ENCODE results near the gene PANK2. TPM values are rescaled to one million over a fixed set of nuclear protein-coding genes. Genes with fewer than 3 reads are reported as not detected.

PANK2 gene
- total RNA-seq, 2 experiments from 2014 or later = 49.0 to 51.1 TPM

- Mint-ChIP-seq H3K27ac (peak overlapping the region; percentile 51), H3K4me3 (no peak overlapping the region), H3K4me1 (ENCODE audit: low read depth) (peaks cover 38% of the 10 kb centered on the region), H3K27me3 (no peaks in the 10 kb centered on the region), H3K36me3 (ENCODE audit: low read depth) (peaks cover 77% of the 10 kb centered on the region), H3K9me3 (no peaks in the 10 kb centered on the region)
- no peak for DNase-seq
- TF ChIP-seq CTCF (IDR thresholded peaks at IDR 0.05) = no peak
- Histone ChIP-seq H3K27ac (ENCODE audit: low read depth in 1 of 2, low read length in 2 of 2) (no peak overlapping the region), H3K4me3 (ENCODE audit: low read length) (no peak overlapping the region), H3K36me3 (ENCODE audit: insufficient read depth, low read length) (peaks cover 65% of the 10 kb centered on the region), H3K27me3 (ENCODE audit: control insufficient read depth in 1 of 2, insufficient read depth in 2 of 2, low read length in 2 of 2) (no peaks in the 10 kb centered on the region), H3K9me3 (ENCODE audit: control insufficient read depth in 1 of 2, insufficient read depth in 1 of 2, low read length in 2 of 2) (no peaks in the 10 kb centered on the region), H3K4me1 (ENCODE audit: insufficient read depth, low read length) (peaks cover 23% of the 10 kb centered on the region)
- ATAC-seq (ENCODE audit: poor library complexity) = no peak
- intact Hi-C loops (cut with DNase I, micrococcal nuclease) = loop anchor here in 1 of 2 experiments (10.0 kb wide), 1 partner anchor 75 kb away; no protein-coding TSS in a partner anchor
- CTCF ChIA-PET = interaction anchor here (0.6 to 1.3 kb wide), 2 partner anchors 87 to 175 kb away, joined by 3 to 5 read pairs; no protein-coding TSS in a partner anchor
- POLR2A ChIA-PET = no interaction called here
Measured at GRCh38 chr20:3909952-3910366, 20.8 kb downstream of the PANK2 start.

- TF ChIP-seq CTCF (IDR thresholded peaks at IDR 0.05) = no peak
- Histone ChIP-seq H3K9me3 (ENCODE audit: control insufficient read depth in 1 of 2, insufficient read depth in 1 of 2, low read length in 2 of 2) (no peaks in the 10 kb centered on the region), H3K4me1 (ENCODE audit: insufficient read depth, low read length) (peaks cover 17% of the 10 kb centered on the region), H3K27ac (ENCODE audit: low read depth in 1 of 2, low read length in 2 of 2) (no peak overlapping the region), H3K27me3 (ENCODE audit: control insufficient read depth in 1 of 2, insufficient read depth in 2 of 2, low read length in 2 of 2) (no peaks in the 10 kb centered on the region), H3K36me3 (ENCODE audit: insufficient read depth, low read length) (peaks cover 71% of the 10 kb centered on the region), H3K4me3 (ENCODE audit: low read length) (no peak overlapping the region)
- POLR2A ChIA-PET = no interaction called here
- CTCF ChIA-PET = no interaction called here
- Mint-ChIP-seq H3K27me3 (no peaks in the 10 kb centered on the region), H3K27ac (no peak overlapping the region), H3K4me3 (no peak overlapping the region), H3K4me1 (ENCODE audit: low read depth) (peaks cover 43% of the 10 kb centered on the region), H3K36me3 (ENCODE audit: low read depth) (peaks cover 86% of the 10 kb centered on the region), H3K9me3 (no peaks in the 10 kb centered on the region)
- intact Hi-C loops (cut with DNase I, micrococcal nuclease) = no loop called here
- DNase-seq (no peak), ATAC-seq (ENCODE audit: poor library complexity) (no peak)
Measured at GRCh38 chr20:3910853-3911252, 21.7 kb downstream of the PANK2 start.

GRCh38 chr20:3911956-3912355, 22.8 kb downstream of the PANK2 start:
- Mint-ChIP-seq H3K27me3 (no peaks in the 10 kb centered on the region), H3K4me1 (ENCODE audit: low read depth) (peaks cover 42% of the 10 kb centered on the region), H3K9me3 (no peaks in the 10 kb centered on the region), H3K4me3 (no peak overlapping the region), H3K36me3 (ENCODE audit: low read depth) (peaks cover 97% of the 10 kb centered on the region), H3K27ac (no peak overlapping the region)
- POLR2A ChIA-PET = no interaction called here
- CTCF ChIA-PET = no interaction called here
- TF ChIP-seq CTCF (IDR thresholded peaks at IDR 0.05) = no peak
- Histone ChIP-seq H3K27ac (ENCODE audit: low read depth in 1 of 2, low read length in 2 of 2) (no peak overlapping the region), H3K4me1 (ENCODE audit: insufficient read depth, low read length) (peaks cover 6% of the 10 kb centered on the region), H3K27me3 (ENCODE audit: control insufficient read depth in 1 of 2, insufficient read depth in 2 of 2, low read length in 2 of 2) (no peaks in the 10 kb centered on the region), H3K36me3 (ENCODE audit: insufficient read depth, low read length) (peaks cover 82% of the 10 kb centered on the region), H3K9me3 (ENCODE audit: control insufficient read depth in 1 of 2, insufficient read depth in 1 of 2, low read length in 2 of 2) (no peaks in the 10 kb centered on the region), H3K4me3 (ENCODE audit: low read length) (no peak overlapping the region)
- DNase-seq (no peak), ATAC-seq (ENCODE audit: poor library complexity) (no peak)
- intact Hi-C loops (cut with DNase I, micrococcal nuclease) = no loop called here
